ENCODE measurements around the gene DLG2. TPM values are rescaled to one million over a fixed set of nuclear protein-coding genes. Genes with fewer than 3 reads are reported as not detected.
A peak's percentile ranks its signal among the peaks of the same experiment; 100 is the strongest.
"Not testable (repeated sequence)": the region's sequence is repeated elsewhere in the genome, so short reads cannot be mapped to it uniquely, and the experiment has no call there.

Gene DLG2
- polyA plus RNA-seq, 5 donors, result 5.1 to 13.2 (median 8.4) TPM

- DNase-seq, result no peak
Observed at GRCh38 chr11:84837402-84838069, 789.6 kb downstream of the DLG2 start.

DNA sequence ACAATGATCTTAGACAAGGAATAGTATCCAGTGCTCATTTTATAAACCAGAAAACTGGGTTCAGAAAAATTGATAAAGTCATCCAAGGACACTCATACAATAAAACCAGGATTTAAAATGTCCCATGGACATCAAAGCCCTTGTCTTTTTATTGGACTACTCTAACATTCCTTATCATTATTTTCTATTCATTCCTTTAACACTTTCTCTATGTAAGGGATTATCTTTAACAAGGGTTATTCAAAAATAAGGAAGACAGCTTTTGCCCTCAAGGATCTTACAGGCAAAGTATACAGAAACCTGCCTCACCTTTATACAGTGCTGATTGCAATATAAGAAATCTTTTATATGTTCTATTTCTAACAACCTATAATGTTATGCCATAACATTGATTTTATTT, 790.8 kb downstream of the DLG2 start:
- no peak for DNase-seq

DNA sequence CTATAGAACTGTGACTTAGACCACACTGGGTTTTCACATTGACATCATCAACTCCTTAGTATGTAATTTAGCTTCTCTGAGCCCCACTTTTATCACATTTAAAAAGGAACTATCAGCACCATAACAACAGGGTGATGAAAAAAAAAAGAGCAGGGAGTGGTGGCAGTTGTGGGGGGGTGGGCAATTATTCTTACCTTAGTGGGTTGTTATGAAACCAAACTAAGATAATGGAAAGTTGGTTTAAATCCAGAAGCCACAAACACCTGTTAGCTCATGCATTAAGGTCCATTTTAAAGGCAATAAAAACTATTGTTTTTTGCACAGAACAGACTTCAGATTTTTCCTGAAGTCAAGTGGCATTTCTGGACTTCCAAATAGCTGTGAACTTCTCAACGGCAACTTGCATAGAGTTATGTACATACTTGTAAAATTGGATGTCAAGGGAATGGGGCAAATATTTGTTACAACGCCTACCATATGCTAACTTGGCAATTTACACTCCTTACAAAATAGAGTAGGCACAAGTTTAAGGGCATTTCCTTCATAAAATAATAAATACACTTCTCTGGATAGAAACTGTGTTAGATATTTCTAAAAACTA, 793.6 kb downstream of the DLG2 start:
- DNase-seq, result no peak

- DNase-seq, result no peak
Observed at GRCh38 chr11:84830372-84830771, 796.8 kb downstream of the DLG2 start.

DNA sequence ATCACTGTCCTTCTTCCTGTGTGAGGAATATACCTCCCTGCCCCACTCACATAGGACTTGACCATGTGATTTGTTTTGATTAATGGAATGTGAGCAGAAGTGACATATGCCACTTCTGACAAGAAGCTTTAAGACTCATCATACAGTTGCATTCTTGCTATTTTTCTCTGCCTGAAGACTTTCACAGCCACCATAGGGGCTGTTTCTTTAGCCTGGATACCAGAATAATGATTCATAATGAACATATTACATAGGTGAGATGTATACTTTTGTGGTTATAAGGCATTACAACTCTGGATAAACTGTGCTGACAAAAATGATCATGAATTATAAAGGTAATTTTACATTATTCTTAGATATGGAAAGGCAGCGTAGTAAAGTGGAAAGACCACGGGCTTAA, 798.0 kb downstream of the DLG2 start:
- no peak for DNase-seq

DNA sequence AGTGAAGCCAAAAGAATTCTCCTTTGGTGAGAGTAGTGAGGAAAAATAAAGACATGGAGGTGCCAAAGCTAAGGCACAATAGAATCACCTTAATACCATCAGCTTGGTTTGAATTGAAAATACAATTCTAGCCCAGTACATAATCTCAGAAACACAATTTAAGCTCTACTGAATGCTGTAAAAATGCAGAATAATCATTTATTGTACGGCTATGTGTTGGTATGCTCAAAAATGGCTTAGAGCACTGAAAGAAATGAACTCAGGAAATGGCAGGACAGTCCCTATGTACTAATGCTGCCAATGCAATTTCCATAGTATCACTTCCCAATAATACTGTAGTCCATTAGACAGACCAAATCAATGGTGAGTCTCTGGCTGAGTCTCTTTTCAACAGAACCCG, 798.5 kb downstream of the DLG2 start:
- no peak for DNase-seq

- no peak for DNase-seq
Observed at GRCh38 chr11:84825106-84825660, 802.0 kb downstream of the DLG2 start.

DNA sequence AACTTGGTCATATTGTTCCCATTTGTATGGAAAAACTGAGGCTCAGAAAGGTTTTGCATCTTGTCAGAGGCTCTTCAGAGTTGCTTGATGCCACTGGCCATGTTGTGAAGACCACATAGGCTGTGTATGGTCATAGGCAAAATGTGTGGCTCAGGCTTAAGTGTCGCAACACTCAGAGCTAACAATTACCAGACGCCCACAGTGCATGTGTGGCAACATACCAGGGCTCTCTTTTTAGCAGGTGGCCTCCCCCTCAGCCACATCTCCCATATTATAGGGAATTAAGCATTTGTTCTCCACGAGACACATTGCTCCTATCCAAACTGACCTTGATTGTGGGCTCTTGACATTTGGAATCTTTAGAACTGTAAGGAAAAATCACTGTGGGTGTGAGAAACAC, 802.5 kb downstream of the DLG2 start:
- no peak for DNase-seq

DNA sequence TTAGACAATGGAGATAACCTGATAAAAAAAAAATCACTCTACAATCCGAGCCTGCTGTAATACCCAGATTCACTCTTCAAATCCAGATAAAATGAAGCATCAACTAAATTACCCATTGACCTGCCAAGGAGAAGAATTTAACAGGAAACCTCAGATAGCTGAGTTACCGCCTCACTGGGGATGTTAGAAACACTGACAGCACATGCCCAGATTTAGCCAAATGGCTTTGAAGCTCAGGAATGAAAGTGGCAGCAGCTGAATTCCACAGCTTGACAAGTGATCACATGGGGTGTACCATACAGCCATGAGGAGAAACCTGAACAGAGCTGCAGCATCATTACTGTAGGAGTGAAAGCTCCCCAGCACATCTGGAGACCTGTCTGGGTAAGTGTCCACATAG, 807.6 kb downstream of the DLG2 start:
- no peak for DNase-seq

DNA sequence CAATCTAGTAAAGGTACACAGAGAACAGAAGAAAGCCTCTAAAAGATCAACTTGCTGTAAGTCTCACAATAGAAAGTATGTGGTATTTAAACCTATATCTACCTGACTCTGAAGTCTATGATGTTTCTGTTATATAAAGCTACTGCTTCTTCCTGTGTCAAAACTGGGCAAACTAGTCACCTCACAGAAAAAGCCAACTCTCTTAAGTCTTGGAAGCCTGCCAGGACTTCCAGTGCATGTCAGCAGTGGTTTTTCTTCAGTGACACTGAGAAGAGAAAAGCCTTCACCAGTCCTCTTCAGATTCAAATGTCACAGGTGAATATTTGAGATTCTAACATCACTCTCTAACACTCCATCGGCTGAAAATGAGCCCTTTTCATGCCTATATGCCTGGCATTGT, 808.0 kb downstream of the DLG2 start:
- DNase-seq, result no peak

GRCh38 chr11:84817998-84818397, 809.1 kb downstream of the DLG2 start:
- DNase-seq, result no peak

- DNase-seq, result peak; percentile 11 to 22
Observed at GRCh38 chr11:84812471-84812969, 814.6 kb downstream of the DLG2 start.

GRCh38 chr11:84806354-84806753, 820.8 kb downstream of the DLG2 start:
- no peak for DNase-seq

DNA sequence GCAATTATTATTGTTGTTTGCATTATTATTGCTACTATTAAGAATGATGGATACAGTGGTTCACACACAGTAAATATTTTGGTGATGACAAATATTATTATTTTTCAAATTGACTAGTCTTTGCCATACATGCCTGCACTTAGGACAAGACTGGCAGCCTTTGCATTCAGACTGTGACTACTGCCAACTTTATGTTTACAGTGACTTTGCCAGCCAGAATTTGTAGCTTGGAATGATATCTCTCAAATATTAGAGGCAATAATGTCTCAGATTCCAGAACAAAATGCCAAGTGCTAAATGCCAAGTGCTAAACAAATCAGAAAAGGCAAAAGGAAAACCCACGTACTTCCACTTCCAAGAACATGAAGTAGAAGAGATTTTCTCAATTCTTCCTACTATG, 823.1 kb downstream of the DLG2 start:
- no peak for DNase-seq

DNA sequence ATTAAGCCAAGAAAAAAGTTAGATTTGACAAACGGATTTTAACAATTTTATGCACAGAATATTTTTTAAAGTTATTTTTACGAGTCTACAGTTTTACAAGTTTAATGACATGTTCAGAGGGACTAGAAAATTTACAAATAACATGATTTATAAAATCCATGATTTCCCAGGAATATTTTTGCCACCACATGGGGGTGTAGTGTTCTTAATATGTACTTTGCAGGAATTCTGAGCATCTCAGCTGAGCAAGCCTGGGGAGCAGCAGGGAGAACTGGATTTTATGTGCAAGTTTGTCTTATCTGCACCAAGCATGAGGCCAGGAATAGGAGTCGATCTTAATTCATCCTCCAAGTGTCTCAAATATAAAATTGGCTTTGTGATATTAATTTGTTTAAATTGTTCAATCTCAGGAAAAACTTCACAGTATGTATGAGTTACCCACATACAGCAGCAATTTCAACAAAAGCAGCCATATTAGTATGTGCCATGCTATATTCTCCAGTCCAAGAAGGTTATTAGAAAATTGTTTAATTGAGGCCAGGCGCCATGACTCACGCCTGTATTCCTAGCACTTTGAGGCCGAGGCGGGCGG, 826.3 kb downstream of the DLG2 start:
- no peak for DNase-seq

DNA sequence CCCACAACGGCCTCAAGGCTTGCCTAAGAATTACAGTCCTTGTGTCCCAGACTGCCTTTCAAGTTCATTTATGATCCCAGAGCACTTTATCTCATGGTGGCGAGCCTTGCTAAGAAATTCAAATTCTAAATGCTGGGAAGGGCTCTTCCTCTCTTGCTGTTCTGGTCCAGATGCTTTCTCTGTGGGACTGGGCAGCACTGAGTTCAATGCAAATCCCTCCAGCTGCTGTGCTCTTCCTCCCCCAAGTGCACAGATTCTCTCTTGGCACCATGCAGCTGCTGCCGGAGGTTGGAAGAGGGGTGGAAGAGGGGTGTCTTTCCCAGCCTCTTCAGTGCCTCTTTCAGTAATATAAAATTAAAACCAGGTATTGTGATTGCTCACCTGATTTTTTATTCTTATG, 828.0 kb downstream of the DLG2 start:
- no peak for DNase-seq

DNA sequence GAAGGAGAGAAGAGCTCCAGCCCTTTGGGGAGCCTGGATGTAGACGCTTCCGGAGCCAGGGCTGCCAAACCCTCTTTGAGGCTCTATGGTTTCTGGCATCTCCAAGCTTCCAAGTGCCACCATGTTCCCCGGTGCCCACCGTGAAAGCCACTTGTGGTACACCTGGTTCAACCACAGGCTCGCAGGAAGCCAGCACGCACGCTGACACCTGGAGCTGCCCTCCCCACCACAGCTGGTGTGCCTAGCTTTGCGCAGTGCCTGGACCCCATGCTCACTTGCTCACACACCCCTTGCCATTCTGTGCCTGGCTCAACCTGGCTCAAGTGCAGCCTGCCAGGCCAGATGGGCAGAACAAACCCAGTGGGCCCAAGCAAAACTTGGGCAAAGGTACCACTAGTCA, 831.4 kb downstream of the DLG2 start:
- no peak for DNase-seq

DNA sequence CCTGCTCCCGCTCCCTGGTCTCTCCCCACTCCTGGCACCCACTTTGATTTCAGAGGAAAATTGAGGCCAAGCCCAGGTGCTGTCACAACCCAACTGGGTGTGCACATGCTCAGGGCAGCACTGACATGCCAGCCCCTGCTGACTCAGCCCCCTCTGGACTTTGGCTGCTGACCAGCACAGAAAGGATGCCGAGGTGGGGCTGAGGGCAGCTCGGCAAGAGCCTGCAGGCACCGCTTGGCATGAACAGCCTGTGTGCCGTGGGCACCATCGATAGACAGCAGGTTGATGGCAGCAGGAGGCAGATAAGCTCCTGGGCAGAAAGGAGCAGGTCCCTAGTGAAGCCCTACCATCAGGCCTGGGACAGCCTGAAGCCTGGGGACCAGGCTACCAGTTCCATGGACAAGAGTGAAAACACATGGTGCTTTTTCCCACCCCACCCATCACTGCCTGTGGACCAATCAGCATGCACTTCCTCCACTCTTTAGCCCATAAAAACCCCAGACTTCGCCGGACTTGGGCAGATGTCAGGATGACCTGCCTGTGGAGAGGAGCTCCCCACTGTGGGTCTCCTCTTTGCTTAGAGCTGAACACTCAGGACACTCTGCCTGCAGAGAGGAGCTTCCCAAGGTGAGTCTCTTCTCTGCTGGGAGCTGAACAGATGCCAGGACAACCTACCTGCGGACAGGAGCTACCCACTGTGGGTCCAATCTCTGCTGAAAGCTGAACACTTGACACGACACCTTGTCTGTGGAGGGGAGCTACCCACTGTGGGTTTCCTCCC, 832.3 kb downstream of the DLG2 start:
- no peak for DNase-seq

DNA sequence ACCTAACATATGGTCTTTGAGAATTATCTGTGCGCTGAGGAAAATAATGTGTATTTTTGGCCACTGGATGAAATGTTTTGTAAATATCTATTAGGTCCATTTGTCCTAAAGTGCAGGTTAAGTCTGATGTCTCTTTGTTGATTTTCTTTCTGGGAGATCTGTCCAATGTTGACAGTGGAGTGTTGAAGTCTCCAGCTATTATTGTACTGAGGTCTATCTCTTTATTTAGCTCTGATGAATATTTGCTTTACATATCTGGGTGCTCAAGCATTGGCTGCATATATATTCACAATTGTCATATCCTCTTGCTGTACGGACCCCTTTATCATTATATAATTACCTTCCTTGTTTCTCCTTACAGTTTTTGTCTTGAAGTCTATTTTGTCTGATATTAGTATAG, 833.8 kb downstream of the DLG2 start:
- DNase-seq, result no peak

GRCh38 chr11:84790849-84791427, 836.2 kb downstream of the DLG2 start:
- DNase-seq, result no peak

GRCh38 chr11:84788220-84788619, 838.9 kb downstream of the DLG2 start:
- no peak for DNase-seq

GRCh38 chr11:84784158-84784557, 843.0 kb downstream of the DLG2 start:
- DNase-seq, result not testable (repeated sequence)
